Measurements from ENCODE around the gene ANKFN1. TPM values are rescaled to one million over a fixed set of nuclear protein-coding genes. Genes with fewer than 3 reads are reported as not detected.

Gene ANKFN1
- total RNA-seq, 2 experiments from 2014 or later = not detected

DNA sequence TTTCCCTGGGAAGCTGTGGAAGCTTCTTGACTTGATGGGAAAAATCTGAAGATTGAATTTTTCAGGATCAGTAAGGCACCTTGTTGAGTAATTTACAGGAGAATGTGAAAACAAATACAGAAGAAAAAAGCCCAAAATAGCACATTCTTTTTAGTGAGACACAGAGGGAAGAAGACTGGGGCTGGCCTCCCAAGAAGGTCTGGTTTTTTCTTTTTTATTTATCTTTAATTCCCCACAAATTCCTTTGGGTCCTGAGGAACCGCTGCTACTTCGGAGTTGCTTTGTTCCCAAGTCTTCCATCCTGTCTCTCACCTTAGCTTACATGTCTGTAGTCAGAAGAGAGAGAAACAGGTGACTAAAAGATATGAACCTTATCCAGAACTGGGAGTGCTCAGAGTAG, 273.6 kb downstream of the ANKFN1 start:
- ChIA-PET POLR2A (no interaction called here), CTCF (no interaction called here)
- no peak for ATAC-seq
- Mint-ChIP-seq H3K27ac (no peak overlapping the region), H3K4me3 (no peak overlapping the region), H3K4me1 (peaks cover 16% of the 10 kb centered on the region), H3K27me3 (peaks cover 5% of the 10 kb centered on the region), H3K36me3 (ENCODE audit: low read depth) (no peaks in the 10 kb centered on the region), H3K9me3 (ENCODE audit: low read depth) (no peaks in the 10 kb centered on the region)
- intact Hi-C loops (cut with DNase I, micrococcal nuclease) = no loop called here
- no peak for DNase-seq

- no peak for DNase-seq
- Mint-ChIP-seq H3K36me3 (ENCODE audit: low read depth) (no peaks in the 10 kb centered on the region), H3K4me1 (no peaks in the 10 kb centered on the region), H3K9me3 (ENCODE audit: low read depth) (no peaks in the 10 kb centered on the region), H3K27ac (no peak overlapping the region), H3K4me3 (no peak overlapping the region), H3K27me3 (peaks cover 10% of the 10 kb centered on the region)
- CTCF ChIA-PET = interaction anchor here (0.5 to 1.3 kb wide), 2 partner anchors 284 to 301 kb away, joined by 3 read pairs; no protein-coding TSS in a partner anchor
- POLR2A ChIA-PET = no interaction called here
- no peak for ATAC-seq
- intact Hi-C loops (cut with DNase I, micrococcal nuclease) = no loop called here
Observed at GRCh38 chr17:56431736-56432135, 278.5 kb downstream of the ANKFN1 start.

DNA sequence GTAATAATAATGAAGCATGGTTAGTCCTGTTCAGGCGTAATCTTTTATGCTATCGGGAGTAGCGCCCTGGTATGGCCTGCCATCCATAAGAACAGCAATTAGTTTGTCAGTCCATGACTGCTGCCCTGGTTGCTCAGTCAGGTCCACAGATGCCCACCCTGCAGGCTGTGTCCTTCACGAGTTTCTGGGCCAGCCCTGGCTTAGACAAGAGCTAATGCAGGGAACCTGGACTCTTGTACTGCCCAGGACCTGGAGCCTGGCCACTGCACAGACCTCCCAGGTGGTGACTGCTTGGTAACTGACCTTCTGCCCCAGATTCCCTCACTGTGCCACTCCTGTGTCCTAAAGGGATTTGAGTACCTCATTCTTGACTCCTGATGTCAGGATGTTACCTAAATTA, 279.2 kb downstream of the ANKFN1 start:
- ChIA-PET CTCF (no interaction called here), POLR2A (no interaction called here)
- no peaks in the 10 kb centered on the region for H3K36me3 Mint-ChIP-seq (ENCODE audit: low read depth)
- H3K4me3 Mint-ChIP-seq = no peak overlapping the region
- DNase-seq = no peak
- intact Hi-C loops (cut with DNase I, micrococcal nuclease) = no loop called here
- H3K27me3 Mint-ChIP-seq = peaks cover 10% of the 10 kb centered on the region
- ATAC-seq = no peak
- no peaks in the 10 kb centered on the region for H3K9me3 Mint-ChIP-seq (ENCODE audit: low read depth)
- H3K27ac Mint-ChIP-seq = no peak overlapping the region
- H3K4me1 Mint-ChIP-seq = no peaks in the 10 kb centered on the region

DNA sequence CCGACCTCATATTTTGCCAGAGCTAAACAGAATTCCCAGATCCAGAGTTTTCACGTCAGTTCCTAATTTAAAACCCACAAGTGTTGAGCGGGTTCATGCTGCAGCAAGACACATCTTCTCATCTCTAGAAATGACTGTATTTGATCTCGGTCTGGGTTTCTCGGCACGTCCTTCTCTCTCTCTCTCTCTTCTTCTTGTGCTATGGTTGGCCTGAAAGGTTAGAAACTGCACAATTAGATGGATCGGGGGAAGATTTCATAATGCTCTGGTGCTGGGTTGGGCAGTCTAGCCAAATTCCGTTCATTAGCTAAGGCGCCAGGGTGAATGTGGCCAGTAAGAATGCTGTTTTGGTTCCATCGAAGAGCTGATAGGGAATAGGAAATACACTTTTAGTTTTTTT, 281.3 kb downstream of the ANKFN1 start:
- Mint-ChIP-seq H3K36me3 (ENCODE audit: low read depth) (no peaks in the 10 kb centered on the region), H3K4me1 (no peaks in the 10 kb centered on the region), H3K27ac (no peak overlapping the region), H3K4me3 (no peak overlapping the region), H3K27me3 (peaks cover 16% of the 10 kb centered on the region), H3K9me3 (ENCODE audit: low read depth) (no peaks in the 10 kb centered on the region)
- POLR2A ChIA-PET = no interaction called here
- ATAC-seq (no peak), DNase-seq (no peak)
- CTCF ChIA-PET = no interaction called here
- intact Hi-C loops (cut with DNase I, micrococcal nuclease) = no loop called here

- POLR2A ChIA-PET = no interaction called here
- ATAC-seq = no peak
- intact Hi-C loops (cut with DNase I, micrococcal nuclease) = no loop called here
- DNase-seq = no peak
- no peaks in the 10 kb centered on the region for H3K4me1 Mint-ChIP-seq
- no peak overlapping the region for H3K27ac Mint-ChIP-seq
- H3K27me3 Mint-ChIP-seq = peaks cover 16% of the 10 kb centered on the region
- CTCF ChIA-PET = no interaction called here
- no peaks in the 10 kb centered on the region for H3K9me3 Mint-ChIP-seq (ENCODE audit: low read depth)
- H3K36me3 Mint-ChIP-seq (ENCODE audit: low read depth) = no peaks in the 10 kb centered on the region
- H3K4me3 Mint-ChIP-seq = no peak overlapping the region
Observed at GRCh38 chr17:56436142-56436541, 282.9 kb downstream of the ANKFN1 start.

GRCh38 chr17:56440419-56440818, 287.1 kb downstream of the ANKFN1 start:
- Mint-ChIP-seq H3K4me1 (no peaks in the 10 kb centered on the region), H3K27me3 (peaks cover 8% of the 10 kb centered on the region), H3K9me3 (ENCODE audit: low read depth) (no peaks in the 10 kb centered on the region), H3K27ac (no peak overlapping the region), H3K36me3 (ENCODE audit: low read depth) (no peaks in the 10 kb centered on the region), H3K4me3 (no peak overlapping the region)
- intact Hi-C loops (cut with DNase I, micrococcal nuclease) = no loop called here
- DNase-seq = no peak
- ChIA-PET CTCF (no interaction called here), POLR2A (no interaction called here)
- ATAC-seq = no peak

GRCh38 chr17:56441308-56441707, 288.0 kb downstream of the ANKFN1 start:
- CTCF ChIA-PET = no interaction called here
- intact Hi-C loops (cut with DNase I, micrococcal nuclease) = no loop called here
- ATAC-seq = no peak

GRCh38 chr17:56445692-56446411, 292.6 kb downstream of the ANKFN1 start:
- intact Hi-C loops (cut with DNase I, micrococcal nuclease) = no loop called here
- Mint-ChIP-seq H3K9me3 (ENCODE audit: low read depth) (no peaks in the 10 kb centered on the region), H3K27ac (no peak overlapping the region), H3K36me3 (ENCODE audit: low read depth) (no peaks in the 10 kb centered on the region), H3K4me3 (no peak overlapping the region), H3K4me1 (no peaks in the 10 kb centered on the region), H3K27me3 (peaks cover 1% of the 10 kb centered on the region)
- DNase-seq (no peak), ATAC-seq (no peak)
- CTCF ChIA-PET = no interaction called here
- POLR2A ChIA-PET = no interaction called here

More at GRCh38 chr17:56441308-56441707, 288.0 kb downstream of the ANKFN1 start:
- Mint-ChIP-seq H3K36me3 (ENCODE audit: low read depth) (no peaks in the 10 kb centered on the region), H3K27me3 (peaks cover 7% of the 10 kb centered on the region), H3K4me1 (no peaks in the 10 kb centered on the region), H3K4me3 (no peak overlapping the region), H3K9me3 (ENCODE audit: low read depth) (no peaks in the 10 kb centered on the region), H3K27ac (no peak overlapping the region)
- POLR2A ChIA-PET = no interaction called here
- no peak for DNase-seq

- Mint-ChIP-seq H3K36me3 (ENCODE audit: low read depth) (no peaks in the 10 kb centered on the region), H3K27ac (no peak overlapping the region), H3K9me3 (ENCODE audit: low read depth) (no peaks in the 10 kb centered on the region), H3K4me3 (no peak overlapping the region), H3K4me1 (no peaks in the 10 kb centered on the region), H3K27me3 (peaks cover 4% of the 10 kb centered on the region)
- CTCF ChIA-PET = no interaction called here
- ATAC-seq = no peak
- intact Hi-C loops (cut with DNase I, micrococcal nuclease) = no loop called here
- POLR2A ChIA-PET = no interaction called here
- DNase-seq = no peak
Observed at GRCh38 chr17:56447171-56447570, 293.9 kb downstream of the ANKFN1 start.

- ATAC-seq (no peak), DNase-seq (no peak)
- Mint-ChIP-seq H3K36me3 (ENCODE audit: low read depth) (no peaks in the 10 kb centered on the region), H3K27ac (no peak overlapping the region), H3K4me3 (no peak overlapping the region), H3K27me3 (peaks cover 6% of the 10 kb centered on the region), H3K4me1 (no peaks in the 10 kb centered on the region), H3K9me3 (ENCODE audit: low read depth) (no peaks in the 10 kb centered on the region)
- intact Hi-C loops (cut with DNase I, micrococcal nuclease) = no loop called here
- ChIA-PET POLR2A (no interaction called here), CTCF (no interaction called here)
Observed at GRCh38 chr17:56448371-56448770, 295.1 kb downstream of the ANKFN1 start.

DNA sequence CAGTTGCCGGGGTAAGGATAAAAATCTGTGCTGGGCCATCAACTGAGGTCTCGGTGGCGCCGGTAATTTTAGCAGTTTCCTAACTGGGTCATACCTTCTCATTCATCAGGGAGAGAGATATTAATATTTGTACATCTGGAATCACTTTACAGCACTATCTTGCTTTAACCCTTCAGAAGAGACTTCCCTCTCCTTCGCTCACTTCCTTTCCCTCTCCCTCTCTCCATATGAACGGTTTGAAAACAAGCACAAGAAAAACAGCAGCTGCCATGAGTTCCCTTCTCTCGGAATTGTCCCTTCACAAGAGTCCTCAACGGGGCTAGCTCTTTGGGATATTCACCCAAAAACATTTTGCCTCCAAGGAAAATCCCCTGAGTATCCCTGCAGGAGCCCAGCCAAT, 295.9 kb downstream of the ANKFN1 start:
- CTCF ChIA-PET = no interaction called here
- intact Hi-C loops (cut with DNase I, micrococcal nuclease) = no loop called here

GRCh38 chr17:56451629-56452028, 298.4 kb downstream of the ANKFN1 start:
- DNase-seq (no peak), ATAC-seq (no peak)
- no peaks in the 10 kb centered on the region for H3K9me3 Mint-ChIP-seq (ENCODE audit: low read depth)
- H3K27ac Mint-ChIP-seq = no peak overlapping the region
- H3K36me3 Mint-ChIP-seq (ENCODE audit: low read depth) = no peaks in the 10 kb centered on the region
- ChIA-PET CTCF (no interaction called here), POLR2A (no interaction called here)
- no peaks in the 10 kb centered on the region for H3K4me1 Mint-ChIP-seq
- peaks cover 7% of the 10 kb centered on the region for H3K27me3 Mint-ChIP-seq
- intact Hi-C loops (cut with DNase I, micrococcal nuclease) = no loop called here
- H3K4me3 Mint-ChIP-seq = no peak overlapping the region

More for the DNA sequence above, 295.9 kb downstream of the ANKFN1 start:
- no peak overlapping the region for H3K27ac Mint-ChIP-seq
- no peaks in the 10 kb centered on the region for H3K36me3 Mint-ChIP-seq (ENCODE audit: low read depth)
- no peaks in the 10 kb centered on the region for H3K4me1 Mint-ChIP-seq
- peaks cover 8% of the 10 kb centered on the region for H3K27me3 Mint-ChIP-seq
- H3K4me3 Mint-ChIP-seq = no peak overlapping the region
- no peak for ATAC-seq
- POLR2A ChIA-PET = no interaction called here
- H3K9me3 Mint-ChIP-seq (ENCODE audit: low read depth) = no peaks in the 10 kb centered on the region
- no peak for DNase-seq

GRCh38 chr17:56452461-56452860, 299.2 kb downstream of the ANKFN1 start:
- intact Hi-C loops (cut with DNase I, micrococcal nuclease) = no loop called here
- CTCF ChIA-PET = interaction anchor here (1.0 kb wide), 1 partner anchor 11 kb away, joined by 3 read pairs; no protein-coding TSS in a partner anchor
- POLR2A ChIA-PET = no interaction called here
- ATAC-seq = no peak
- H3K9me3 Mint-ChIP-seq (ENCODE audit: low read depth) = no peaks in the 10 kb centered on the region
- peaks cover 7% of the 10 kb centered on the region for H3K27me3 Mint-ChIP-seq
- no peak overlapping the region for H3K27ac Mint-ChIP-seq
- H3K36me3 Mint-ChIP-seq (ENCODE audit: low read depth) = no peaks in the 10 kb centered on the region
- no peak for DNase-seq
- no peak overlapping the region for H3K4me3 Mint-ChIP-seq
- no peaks in the 10 kb centered on the region for H3K4me1 Mint-ChIP-seq
